Left cardiac atrium (tissue), 4 donors: ENCODE data around the gene PRF1. TPM values are rescaled to one million over a fixed set of nuclear protein-coding genes. Genes with fewer than 3 reads are reported as not detected.

ENCODE experiments used
- ATAC-seq, 2 donors: fragments of 200-7000 bp; cut with Tn5 transposase; one replicate each; pipeline ENCODE4 v1.9.1; 2020; ENCODE audit warnings: mild to moderate bottlenecking in 2 of 2, moderate library complexity in 2 of 2
- DNase-seq: peaks from one replicate; pipeline ENCODE4 v3.0.0-alpha.2; 2020
- intact Hi-C, 2 donors: fragments of 100-400 bp; cut with DNase I; formaldehyde crosslinking; loops; one replicate each; pipeline versions ENCODE4 v1.14.1 to v1.15.1; 2022 to 2023
- total RNA-seq, 2 donors: library from RNA; stranded (reverse); fragmentation: NEBNext Ultra II Directional; extraction: Animal tissue kit (Norgen Biotek cat#: 25700); gene quantifications; one replicate each; pipeline ENCODE4 v1.2.1, GENCODE V29; 2021
- donor health status: DM: no; HTN: yes; CAD: no.
- donor health status: DM: no; HTN: yes; CAD: no; lungs with severe emphysema.
- donor health status: DM: yes; HTN: yes; CAD: no.
- donor health status: Dilated cardiomyopathy.

The PRF1 gene
- total RNA-seq, 2 donors from 2014 or later: 1.5 to 4.6 TPM

DNA sequence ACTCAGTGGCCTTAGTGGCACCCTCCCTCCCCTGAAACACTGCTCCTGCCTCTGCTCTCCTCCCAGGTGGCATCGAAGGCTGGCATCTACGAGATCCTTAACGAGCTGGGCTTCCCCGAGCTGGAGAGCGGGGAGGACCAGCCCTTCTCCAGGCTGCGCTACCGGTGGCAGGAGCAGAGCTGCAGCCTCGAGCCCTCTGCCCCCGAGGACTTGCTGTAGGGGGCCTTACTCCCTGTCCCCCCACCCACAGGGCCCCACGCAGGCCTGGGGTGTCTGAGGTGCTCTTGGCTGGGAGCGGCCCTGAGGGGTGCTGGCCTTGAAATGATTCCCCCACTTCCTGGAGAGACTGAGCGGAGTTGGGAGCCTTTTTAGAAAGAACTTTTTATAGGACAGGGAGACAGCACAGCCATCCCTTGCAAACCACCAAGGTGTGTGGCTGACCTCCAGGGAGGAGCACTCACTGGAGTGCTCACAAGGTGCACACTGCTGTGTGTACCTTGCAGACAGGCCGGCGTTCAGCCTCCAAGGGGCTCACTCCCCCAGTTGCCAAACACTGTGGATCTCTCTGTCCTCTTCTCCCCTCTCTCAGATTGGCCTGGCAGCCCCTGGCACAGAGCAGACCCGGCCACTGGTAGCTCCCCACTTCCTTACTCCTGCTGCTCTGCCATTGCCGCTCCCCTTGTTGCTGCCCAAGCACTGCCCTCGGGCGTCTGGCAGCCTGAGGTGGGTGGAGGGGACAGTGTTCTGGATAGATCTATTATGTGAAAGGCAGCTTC, 35.8 kb downstream of the PRF1 start:
- DNase-seq (no peak), ATAC-seq (no peak)
- intact Hi-C loops: no loop called here

DNA sequence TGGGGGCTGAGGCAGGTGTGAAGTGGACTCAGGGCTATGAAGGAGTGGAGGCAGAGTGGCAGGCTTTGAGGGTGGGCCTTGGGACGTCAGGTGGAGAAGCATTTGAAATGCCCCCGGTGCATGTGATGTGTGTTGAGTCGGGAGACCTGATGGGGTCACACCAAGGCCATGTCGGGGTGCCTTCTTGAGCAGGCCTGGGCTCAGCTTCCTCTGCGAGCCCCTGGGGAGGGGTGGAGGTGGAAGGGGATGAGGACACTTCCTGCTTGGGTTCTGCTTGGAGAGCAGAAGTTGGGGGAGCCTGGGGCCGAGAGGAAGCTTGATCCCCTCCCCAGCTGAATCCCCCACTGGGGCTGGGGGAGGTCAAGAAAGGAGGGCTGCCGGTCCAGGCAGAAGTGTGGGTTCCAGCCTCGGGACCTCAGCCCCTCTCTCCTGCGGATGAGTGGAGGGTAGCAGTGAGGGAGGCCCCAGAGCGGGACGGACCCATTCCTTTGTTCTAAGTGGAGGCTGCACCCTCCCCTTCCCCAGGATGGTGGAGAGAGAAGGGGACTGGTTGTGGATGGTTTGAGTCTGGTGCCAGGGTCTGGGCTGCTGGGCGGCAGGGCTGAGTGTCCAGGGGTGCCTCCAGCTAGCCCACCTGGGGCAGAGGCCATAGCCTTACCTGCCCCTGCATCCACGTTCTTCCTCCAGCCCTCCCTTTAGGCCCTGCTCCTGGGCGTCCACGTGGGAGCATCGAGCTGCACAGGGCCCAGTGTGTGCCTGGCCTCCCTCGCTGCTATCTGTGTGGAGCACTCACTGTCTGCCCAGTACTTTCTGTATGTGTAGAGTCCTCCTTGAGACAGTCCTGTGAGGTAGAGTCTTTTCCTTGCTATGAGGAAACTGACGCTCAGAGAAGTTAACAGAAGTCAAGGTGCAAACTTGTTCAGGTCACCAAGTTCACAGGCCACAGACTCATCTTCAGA, 36.7 kb downstream of the PRF1 start:
- DNase-seq (no peak), ATAC-seq (no peak)
- intact Hi-C loops: no loop called here

DNA sequence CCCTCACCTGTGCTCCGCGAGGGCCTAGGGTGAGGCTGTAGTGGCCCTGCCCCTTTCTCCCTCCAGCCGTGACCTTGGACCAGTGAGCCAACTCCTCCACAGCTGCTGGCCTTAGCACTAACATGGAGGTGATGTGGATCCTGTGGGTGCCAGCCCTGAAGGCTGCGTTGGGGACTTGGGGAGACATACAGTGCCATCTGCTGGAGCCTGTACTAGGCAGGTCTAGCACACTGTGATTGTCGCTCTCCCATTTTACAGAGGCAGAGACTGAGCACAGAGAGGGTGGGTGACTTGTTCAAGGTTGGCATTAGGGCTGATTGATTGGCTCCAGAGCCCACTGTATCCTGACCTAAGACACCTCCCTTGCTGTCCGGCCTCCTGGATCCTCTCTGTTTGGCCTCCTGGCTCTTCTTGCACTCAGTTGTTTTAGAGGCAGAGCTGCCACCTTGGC, 37.6 kb downstream of the PRF1 start:
- intact Hi-C loops: no loop called here
- no peak for DNase-seq
- ATAC-seq: no peak

DNA sequence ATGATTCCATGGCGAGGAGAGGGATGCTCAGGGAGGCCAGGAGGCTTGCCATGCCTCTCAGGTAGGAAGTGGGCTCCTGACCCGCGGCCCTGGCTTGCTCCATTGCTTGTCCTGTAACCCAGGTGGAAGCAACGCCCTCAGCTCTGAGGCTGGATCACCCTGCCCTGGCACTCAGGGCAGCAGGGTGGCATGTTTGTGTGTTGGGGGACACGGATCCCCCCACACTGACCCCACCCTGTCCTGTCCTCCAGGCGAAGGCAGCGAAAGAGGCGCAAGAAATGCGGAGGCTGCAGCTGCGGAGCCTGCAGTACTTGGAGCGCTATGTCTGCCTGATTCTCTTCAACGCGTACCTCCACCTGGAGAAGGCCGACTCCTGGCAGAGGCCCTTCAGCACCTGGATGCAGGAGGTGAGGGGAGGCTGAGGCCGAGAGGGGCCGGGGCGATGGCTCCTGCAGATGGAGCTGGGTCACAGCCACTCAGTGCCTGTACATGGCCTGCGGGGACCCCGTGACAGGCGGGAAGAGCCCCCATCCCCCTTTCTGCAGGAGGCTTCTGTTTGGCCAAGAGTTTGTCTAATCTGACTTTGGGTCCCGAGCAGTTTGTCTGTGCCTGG, 38.3 kb downstream of the PRF1 start:
- no peak for DNase-seq
- intact Hi-C loops: no loop called here
- ATAC-seq: no peak

DNA sequence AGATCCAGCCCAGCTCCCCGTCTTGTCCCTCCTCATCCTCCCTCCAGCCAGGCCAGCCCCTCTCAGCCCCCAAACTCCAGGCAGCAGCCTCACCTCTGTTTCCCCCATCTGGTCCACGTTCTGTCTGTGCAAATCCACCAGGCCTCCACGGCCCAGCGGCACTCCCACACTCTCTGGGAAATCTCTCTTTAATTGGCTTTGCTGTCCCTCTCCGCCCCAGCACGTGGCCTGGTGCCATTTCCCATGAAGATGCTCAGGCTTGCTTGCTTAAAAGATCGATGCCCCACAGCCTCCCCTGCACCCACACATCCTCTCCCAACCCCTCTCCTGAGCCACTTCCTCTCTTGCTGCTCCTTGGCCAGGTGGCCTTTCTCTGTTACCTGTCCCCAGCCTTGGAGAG, 39.3 kb downstream of the PRF1 start:
- intact Hi-C loops: no loop called here
- ATAC-seq (no peak), DNase-seq (no peak)

DNA sequence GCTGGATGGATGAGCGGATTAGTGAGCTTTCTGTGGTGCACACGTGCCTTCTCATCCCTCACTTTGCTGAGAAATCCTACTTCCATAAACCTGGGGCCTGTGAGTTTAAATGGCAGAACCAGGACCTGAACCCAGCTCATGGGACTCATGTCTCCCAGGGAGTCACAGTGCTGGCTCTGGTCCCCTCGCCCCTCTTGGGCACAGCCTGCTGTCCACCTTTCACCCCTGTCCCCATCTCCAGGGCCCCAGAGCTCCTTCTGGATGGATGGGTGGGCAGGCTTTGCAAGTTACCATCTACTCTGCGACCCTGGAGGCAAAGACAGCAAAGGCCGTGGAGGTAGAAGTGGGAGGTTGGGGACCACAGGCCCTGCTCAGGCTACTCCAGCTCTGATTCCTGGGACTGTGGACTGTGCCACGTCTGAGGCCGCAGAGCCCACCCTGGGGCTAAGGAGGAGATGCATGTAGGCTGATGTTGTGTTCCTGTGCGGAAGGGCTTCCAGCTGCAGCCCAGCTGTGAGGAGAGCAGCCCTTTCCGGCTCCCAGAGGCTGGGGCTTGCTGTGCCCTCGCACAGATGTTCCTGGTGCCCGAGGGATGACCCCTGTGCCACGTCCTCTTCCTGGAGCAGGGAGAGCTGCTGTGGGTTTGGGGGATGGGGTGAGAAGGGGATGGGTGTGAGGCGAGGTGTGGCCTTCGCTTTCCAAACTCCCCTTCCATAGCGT, 40.3 kb downstream of the PRF1 start:
- no peak for ATAC-seq
- intact Hi-C loops: no loop called here
- DNase-seq: no peak

DNA sequence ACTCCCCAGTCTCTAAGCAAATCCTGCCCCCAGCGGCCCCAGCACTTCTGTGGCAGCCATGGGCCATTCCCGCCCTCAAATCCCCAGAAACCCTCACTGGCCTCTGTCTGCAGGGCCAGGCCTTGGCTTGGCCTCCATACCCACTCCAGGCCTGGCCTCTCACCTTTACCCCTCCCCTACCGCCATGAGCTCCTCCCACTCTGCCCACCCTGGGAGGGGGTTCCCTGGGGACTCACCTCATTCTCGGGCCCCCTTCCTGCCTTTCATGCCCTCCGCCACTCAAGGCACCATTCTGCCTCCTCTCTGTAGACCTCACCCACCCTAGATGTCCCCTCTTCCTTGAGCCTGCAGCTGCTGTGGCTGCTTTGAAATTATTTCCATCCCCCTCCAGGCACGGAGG, 41.0 kb downstream of the PRF1 start:
- DNase-seq (no peak), ATAC-seq (no peak)
- intact Hi-C loops: no loop called here

DNA sequence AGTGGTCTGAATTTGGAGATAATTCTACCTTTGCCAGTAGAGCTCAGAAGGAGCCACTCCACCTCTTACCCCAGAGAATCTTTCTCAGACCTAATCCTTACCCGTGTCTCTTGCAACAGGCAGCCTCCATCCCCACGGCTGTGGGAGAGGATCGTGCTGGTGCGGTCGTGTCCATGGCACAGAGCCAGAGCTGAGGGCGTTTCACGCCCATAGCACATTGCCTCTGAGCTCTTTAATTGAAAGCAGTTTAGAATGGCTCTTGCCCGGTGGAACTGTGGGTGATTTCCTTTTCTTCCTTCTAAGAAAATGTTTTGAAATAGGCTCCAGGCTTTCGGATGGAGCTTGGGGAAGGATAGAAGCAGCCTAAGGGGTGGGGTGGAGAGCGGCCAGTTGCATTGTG, 41.5 kb downstream of the PRF1 start:
- intact Hi-C loops: no loop called here
- peak; percentile 38 for DNase-seq
- no peak for ATAC-seq

DNA sequence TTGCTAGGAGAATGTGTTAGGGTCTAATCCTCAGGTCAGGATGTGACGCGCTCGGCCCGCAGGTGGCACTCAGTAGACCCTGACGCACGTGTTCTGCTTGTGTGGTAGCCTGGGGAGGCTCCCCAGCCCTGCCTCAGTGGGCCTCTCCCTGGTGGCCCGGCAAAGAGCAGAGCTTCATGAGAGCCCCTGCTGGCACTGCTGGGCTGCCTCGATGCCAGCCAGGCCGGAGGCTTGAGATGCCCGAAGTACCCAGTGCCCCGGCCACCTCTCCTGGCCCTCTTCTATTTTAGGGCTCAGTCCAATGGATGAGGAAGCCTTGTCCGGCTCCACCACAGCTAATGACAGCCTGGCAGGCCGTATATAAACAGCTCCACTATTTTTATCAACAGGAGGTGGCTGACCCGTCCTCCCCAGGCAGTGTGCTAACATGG, 42.0 kb downstream of the PRF1 start:
- peak; percentile 43 for DNase-seq
- intact Hi-C loops: no loop called here
- peak; percentile 37 to 54 for ATAC-seq

DNA sequence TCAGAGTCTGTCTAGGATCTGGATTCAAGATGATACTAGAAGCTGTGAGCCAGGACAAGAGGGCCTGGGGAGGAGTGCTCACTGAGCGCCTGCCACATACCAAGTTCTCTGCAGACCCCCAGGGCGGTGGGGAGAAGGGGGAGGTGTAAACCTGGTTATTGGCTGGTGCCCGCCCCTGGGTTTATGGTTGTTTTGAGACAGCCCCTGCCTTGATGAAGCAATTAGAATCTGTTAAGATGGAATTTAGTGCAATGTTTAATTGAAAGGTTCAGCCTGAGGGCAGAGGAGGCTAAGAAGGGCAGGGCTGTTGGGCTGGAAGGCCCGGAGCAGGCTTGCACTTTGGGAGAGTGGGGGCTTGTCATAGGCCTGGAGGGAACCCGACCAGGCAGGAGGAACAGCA, 42.7 kb downstream of the PRF1 start:
- ATAC-seq (no peak), DNase-seq (no peak)
- intact Hi-C loops: loop anchor here in 1 of 2 donors (10.0 kb wide), 2 partner anchors 115 to 315 kb away; partner anchors contain the start of gene ADAMTS14

DNA sequence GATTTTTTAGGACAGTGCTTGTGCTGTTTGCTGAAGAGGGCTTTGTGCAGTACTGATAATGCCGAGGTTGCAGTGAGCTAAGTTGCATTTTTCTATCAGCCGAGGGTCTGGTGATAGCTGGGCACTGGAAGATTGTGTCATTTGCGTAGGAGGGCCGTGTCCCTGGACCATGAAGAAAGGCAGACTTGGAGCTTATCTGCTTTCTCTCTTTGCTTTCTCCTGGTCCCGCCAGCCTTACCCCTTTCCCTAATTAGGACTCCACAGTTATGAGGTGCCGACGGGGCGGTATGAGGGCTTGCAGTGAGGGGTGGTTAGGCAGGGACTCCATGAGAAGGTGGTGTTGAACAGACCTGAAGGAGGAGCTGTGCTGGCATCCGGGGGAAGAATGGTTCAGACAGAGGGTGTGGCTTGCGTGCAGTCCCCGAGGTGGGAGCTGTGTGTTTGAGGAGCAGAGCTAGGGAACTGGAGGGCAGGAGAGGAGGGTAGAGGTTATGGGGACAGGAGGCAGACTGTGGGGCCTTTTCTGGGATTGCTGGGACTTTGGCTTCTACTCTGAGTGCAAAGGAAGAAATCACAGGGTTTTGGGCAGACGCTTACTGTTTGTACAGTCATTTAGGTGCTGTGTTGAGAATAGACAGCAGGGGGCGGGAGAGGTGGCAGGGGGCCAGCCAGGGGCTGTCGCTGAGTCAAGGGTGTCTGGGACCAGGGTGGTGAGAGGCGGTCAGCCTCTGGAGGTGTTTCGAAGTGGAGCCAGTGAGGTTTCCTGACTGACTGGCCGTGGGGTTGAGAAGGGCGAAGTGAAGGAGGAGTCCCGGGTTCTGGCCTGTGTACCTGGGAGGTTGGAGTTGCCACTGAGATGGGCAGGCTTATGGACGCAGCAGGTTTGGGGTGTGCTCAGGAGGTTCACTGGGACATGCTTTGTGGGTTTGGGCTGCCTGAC, 43.4 kb downstream of the PRF1 start:
- ATAC-seq: peak; percentile 83
- intact Hi-C loops: loop anchor here in 1 of 2 donors (10.0 kb wide), 2 partner anchors 116 to 316 kb away; partner anchors contain the start of gene ADAMTS14
- peak; percentile 58 for DNase-seq

DNA sequence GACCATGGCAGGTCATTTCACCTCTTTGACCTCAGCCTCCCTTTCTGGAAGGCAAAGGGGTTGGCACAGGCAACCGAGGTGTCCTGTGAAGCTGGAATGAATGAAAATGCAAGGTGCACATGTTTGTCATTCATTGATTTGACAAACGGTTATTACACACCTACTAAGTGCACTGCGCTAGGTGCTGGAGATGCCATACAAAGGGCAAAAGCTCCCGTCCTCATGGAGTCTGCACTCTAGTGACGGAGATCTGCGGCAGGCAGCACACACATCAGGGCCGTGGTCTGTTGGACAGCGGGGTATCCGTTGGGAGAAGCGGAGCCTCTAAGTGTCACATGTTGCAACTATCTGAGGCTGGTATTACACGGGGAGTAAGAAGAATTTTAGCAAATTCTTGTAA, 44.2 kb downstream of the PRF1 start:
- intact Hi-C loops: loop anchor here in 1 of 2 donors (10.0 kb wide), 2 partner anchors 117 to 317 kb away; partner anchors contain the start of gene ADAMTS14
- no peak for ATAC-seq
- DNase-seq: peak; percentile 14

DNA sequence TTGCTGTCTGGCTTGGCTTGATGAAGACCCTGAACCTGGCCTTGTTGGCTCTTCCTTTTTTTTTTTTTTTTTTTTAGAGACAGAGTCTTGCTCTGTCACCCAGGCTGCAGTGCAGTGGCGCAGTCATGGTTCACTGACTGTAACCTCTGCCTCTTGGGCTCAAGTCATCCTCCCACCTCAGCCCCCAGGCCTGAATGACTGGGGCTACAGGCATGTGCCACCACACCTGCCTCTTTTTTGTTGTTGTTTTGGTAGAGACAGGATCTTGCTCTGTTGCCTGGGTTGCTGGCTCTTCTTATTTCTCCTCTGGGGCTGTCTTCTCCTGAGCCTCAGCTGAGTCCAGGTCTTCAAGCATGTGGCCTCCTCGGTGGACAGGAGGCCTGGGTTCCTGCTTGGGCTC, 44.7 kb downstream of the PRF1 start:
- intact Hi-C loops: loop anchor here in 1 of 2 donors (10.0 kb wide), 2 partner anchors 117 to 317 kb away; partner anchors contain the start of gene ADAMTS14
- DNase-seq (peak; percentile 8), ATAC-seq (no peak)

DNA sequence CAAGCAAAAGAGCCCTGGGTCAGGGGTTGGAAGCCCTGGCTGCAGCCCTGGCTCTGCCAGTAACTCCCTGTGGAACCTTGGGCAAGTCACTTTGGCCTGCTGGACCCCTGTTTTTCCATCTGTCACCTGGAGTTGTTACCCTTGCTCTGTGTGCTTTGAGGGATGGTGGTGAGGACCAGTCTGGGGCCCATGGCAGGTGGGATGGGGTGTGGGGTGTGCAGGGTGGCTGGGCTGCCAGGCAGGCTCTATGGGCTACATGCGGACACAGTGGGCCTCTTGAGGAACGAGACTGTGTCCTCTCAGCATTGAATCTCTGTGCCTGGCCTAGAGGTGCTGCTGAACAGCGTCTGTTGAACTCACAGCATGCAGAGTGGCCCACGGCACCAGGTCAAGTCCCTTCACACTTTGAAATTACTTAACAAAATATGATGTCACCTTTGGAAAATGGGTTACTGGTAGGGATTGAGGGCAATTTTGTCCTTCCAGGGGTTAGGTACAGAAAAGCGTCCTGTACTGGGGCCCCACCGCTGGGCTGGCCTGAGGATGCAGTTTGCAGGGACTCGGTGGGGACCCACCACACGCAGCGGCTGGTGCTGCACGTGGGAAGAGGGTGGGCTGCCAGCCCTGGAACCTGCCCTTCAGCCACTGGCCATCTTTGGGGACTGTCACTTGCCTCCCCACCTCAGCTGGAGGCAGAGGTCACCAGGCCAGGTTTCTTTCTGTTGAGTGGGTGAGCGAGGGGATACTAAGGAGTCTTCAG, 45.3 kb downstream of the PRF1 start:
- DNase-seq: peak; percentile 20
- intact Hi-C loops: loop anchor here in 1 of 2 donors (10.0 kb wide), 2 partner anchors 118 to 318 kb away; partner anchors contain the start of gene ADAMTS14
- no peak for ATAC-seq

DNA sequence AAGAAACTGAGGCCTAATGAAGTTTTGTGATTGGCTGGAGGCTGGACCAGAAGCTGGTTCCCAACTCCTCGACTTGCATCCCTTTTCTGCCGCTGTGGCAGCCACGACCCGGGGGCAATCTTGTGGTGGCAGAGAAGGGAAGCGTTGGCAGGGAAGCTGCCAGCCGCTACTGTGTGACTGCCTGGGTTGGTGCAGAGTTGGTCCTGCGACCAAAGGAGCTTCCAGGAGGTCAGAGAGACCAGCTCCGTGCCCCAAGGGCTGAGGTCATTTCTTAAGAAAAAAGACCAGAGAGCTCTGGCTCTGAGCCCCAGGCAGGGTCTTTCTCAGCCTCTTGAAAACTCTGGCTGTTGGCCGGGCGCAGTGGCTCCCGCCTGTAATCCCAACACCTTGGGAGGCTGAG, 47.2 kb downstream of the PRF1 start:
- DNase-seq (peak; percentile 10), ATAC-seq (no peak)
- intact Hi-C loops: loop anchor here in 1 of 2 donors (10.0 kb wide), 2 partner anchors 119 to 319 kb away; partner anchors contain the start of gene ADAMTS14

DNA sequence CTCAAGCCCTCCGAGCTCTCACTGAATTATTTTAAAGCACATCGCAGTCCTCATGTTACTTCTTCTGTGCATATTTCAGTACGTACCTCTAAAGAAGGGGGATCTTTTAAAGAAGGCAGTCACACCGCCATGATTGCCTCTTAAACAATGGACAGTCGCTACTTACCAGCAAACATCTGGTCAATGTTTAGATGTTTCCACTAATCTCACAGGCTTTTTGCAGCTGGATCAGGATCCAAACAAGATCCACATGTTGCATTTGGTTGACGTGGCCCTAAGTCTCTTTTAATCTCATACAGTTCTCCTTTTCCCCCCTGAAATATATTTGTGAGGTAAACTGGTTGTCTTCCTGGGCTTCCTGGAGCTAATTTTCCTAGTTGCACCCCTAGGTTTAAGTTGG, 50.0 kb downstream of the PRF1 start:
- intact Hi-C loops: loop anchor here in 1 of 2 donors (10.0 kb wide), 2 partner anchors 122 to 322 kb away; partner anchors contain the start of gene ADAMTS14
- no peak for ATAC-seq
- DNase-seq: no peak
